GM10266 (cell line): ENCODE data around the gene CHCHD5.
"Not testable (repeated sequence)": the region's sequence is repeated elsewhere in the genome, so short reads cannot be mapped to it uniquely, and the experiment has no call there.

Experiments
- DNase-seq: peaks from one replicate; pipeline ENCODE4 v3.0.0; 2012; ENCODE audit errors: extremely low spot score
- TF ChIP-seq, protein P1 (sequence below): IDR thresholded peaks from 2 replicates; pipeline ENCODE4 v1.5.1; 2012; ENCODE audit warnings: mild to moderate bottlenecking, low read depth; ENCODE audit not compliant: control insufficient read depth, insufficient read depth; ENCODE audit errors: missing control alignments

The CHCHD5 gene, protein sequence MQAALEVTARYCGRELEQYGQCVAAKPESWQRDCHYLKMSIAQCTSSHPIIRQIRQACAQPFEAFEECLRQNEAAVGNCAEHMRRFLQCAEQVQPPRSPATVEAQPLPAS

DNA sequence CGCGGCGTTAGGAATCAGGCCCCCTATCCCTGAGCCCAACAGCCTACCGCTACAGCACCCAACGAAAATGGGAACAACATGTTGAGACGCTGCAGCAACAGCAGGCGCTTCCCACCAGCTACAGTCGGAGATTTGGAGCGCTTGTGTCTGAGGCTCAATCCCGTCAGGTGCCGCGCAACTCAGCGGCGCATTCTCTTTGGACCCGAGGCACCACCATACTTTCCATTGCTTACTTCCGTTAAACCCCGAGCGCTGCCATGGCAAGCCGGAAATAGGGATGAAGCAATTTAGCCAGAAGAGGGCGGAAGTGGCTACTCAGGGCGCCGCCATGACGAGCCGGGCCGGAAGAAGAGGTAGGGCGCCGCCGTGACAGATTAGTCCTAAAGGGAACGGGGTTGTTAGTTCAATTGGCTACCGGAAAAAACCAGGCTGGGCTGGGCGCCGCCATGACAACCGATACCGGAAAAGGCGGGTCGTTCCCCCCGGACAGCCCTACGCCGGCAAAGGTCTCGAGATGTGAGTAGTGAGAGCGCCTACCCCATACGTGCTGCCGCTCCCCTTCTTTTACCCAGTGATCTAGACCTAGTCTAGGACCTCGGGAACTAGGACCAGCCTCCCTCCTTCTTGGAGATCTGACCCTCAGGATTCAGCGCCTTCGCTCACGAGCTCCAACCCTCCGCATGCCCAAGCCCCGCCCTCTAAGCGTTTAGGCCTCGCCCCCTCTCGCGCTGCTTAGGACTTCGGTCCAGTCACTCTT, at the start of gene CHCHD5:
Gene CHCHD5, plus strand, starts transcription at position 476 of the 757 bp plus-strand sequence. Its CDS starts 39 bp downstream, at position 515.
- peak; percentile 83 for DNase-seq
- TF ChIP-seq, protein P1, sequence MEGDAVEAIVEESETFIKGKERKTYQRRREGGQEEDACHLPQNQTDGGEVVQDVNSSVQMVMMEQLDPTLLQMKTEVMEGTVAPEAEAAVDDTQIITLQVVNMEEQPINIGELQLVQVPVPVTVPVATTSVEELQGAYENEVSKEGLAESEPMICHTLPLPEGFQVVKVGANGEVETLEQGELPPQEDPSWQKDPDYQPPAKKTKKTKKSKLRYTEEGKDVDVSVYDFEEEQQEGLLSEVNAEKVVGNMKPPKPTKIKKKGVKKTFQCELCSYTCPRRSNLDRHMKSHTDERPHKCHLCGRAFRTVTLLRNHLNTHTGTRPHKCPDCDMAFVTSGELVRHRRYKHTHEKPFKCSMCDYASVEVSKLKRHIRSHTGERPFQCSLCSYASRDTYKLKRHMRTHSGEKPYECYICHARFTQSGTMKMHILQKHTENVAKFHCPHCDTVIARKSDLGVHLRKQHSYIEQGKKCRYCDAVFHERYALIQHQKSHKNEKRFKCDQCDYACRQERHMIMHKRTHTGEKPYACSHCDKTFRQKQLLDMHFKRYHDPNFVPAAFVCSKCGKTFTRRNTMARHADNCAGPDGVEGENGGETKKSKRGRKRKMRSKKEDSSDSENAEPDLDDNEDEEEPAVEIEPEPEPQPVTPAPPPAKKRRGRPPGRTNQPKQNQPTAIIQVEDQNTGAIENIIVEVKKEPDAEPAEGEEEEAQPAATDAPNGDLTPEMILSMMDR = peak; percentile 23

DNA sequence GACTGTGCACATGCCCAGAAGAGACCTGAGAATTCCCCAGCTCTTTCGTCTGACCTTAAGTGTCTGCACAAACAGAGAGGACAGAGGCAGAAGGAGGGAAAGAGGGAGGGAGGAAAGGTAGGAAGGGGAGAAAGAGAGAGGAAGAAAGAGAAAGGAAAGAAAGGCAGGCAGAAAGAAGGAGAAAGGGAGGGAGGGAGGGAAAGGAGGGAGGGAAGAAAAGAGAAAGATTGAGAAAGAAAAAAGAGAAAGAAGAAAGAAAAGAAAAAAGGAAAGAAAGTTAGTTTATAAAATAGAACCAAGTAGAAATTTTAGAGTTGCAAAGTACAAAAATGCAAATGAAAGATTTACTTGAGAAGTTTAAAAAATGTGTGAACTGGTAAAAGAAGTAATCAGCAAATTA, 49.6 kb upstream of the CHCHD5 start:
- TF ChIP-seq, protein P1 = no peak

DNA sequence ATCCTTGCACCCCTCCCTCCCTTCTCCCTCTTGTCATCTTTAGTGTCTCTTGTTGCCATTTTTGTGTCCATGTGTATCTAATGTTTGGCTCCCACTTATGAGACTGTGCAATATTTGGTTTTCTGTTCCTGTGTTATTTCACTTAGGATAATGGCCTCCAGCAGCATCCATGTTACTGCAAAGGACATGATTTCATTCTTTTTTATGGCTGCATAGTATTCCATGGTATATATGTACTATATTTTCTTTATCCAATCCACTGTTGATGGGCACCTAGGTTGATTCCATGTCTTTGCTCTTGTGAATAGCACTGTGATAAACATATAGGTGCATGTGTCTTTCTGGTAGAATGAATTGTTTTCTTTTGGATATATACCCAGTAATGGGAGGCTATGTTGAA, 47.7 kb upstream of the CHCHD5 start:
- DNase-seq = not testable (repeated sequence)

More for the DNA sequence above, 49.6 kb upstream of the CHCHD5 start:
- no peak for DNase-seq

DNA sequence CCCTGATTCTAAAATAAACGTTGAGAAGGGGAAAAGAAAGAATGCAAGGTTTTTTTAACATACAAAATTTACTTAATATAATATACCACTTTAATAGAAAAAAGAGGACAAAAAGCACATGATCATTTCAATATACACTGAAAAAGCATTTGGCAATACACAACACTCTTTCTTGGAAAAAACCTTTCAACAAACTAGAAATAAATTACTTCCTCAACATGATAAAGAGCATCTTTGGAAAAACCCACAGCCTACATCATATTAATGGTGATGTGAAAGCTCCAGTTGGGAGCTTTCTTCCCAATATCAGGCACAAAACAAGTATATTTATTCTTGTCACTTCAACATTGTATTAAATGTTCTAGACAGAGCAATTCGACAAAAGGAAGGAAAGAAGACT, 45.1 kb upstream of the CHCHD5 start:
- no peak for DNase-seq
- TF ChIP-seq, protein P1 = no peak

DNA sequence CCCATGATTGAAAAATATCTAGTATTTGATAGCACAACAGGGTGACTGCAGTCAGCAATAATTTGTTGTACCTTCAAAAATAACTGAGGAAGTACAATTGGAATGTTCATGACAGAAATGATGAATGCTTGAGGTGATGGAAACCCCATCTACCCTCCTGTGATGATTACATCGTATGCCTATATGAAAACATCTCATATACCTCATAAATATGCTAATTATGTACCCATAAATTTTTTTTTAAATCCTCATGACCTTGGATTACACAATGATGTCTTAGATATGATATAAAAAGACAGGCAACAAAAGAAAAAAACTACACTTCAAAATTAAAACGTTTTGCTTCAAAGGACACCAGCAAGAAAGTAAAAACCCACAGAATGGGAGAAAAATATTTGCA, 43.5 kb upstream of the CHCHD5 start:
- TF ChIP-seq, protein P1 = no peak
- DNase-seq = no peak

DNA sequence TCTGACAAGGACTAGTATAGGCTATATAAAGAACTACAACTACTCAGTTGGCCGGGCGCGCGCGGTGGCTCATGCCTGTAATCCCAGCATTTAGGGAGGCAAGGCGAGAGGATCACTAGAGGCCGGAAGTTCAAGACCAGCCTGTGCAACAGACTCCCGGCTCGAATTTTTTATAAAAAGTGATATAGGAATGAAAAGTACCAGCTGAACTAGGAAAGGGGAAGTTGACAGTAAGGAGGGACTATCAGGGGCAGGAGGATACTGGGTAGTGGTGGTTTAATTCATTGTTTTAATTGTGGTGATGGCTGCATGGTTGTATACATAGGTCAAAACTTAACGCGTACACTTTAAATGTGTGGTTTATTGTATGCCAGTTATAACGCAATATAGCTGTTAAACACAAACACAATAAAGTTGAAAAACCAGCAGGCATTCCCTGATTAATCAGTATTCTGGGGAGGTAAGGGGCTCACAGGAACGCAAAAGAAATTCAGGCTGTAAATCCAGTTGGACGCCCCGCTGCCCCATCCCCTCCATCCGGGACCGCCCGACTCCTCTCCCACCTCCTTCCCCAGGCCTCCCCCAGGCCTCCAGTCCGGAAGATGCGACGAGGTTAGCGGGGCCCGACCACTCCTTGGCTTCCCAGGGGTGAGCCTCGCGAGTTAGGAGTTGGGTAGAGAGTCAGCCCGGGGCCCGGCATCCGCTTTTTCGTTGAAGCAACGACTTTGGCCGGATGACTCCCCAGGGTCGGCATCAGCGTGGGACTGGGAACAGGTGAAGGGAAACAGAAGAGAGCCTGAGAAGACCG, 42.9 kb upstream of the CHCHD5 start:
- TF ChIP-seq, protein P1 = no peak
- DNase-seq = no peak

DNA sequence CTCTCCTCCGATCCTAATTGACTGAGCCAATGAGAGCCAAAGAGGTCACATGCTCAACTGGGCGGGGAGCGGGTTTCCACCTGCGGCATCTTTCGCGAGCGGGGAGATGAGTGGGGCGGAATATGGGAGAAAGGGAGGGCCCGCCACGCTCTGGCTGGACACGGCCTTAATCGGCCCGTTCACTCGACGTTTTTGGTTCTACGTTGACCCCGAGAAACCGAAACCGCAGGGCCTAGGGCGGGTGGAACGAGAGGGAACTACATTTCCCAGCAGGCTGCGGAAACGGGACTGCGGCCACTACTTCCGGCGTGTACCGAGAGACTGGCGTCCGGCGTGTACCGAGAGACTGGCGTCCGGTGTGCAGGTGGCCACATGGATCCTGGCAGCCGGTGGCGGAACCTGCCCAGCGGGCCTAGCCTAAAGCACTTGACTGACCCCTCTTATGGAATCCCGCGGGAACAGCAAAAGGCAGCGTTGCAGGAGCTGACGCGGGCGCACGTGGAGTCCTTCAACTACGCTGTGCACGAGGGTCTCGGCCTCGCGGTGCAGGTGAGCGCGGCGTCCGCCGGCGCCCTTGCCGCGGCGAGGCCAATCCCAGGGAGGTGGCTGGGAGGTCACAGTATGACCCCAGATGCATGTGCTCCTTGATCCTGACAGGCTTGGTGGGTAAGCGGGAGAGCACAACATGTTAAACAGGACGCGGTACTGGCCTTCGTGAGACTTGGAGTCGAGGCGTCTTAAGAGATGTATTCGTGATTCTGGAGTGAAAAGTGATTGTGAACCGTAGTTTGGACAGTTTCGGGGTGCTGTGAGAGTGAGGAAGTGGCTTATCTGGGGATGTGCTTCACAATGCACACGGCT, 42.1 kb upstream of the CHCHD5 start, which contains the start of gene POLR1B:
Gene POLR1B, plus strand, starts transcription at position 343 of the 861 bp plus-strand sequence. Its CDS starts 30 bp downstream, at position 373.
- DNase-seq = peak; percentile 83
- TF ChIP-seq, protein P1 = no peak
